HG03196 (cell line): Measurements from ENCODE around the gene OXCT1.
"Not testable (repeated sequence)": the region's sequence is repeated elsewhere in the genome, so short reads cannot be mapped to it uniquely, and the experiment has no call there.

Experiments used
- ATAC-seq: cut with Tn5 transposase; IDR thresholded peaks from one replicate; pipeline ENCODE4 v1.9.1; 2021; ENCODE audit not compliant: unreplicated experiment

The OXCT1 gene

GRCh38 chr5:41778410-41778809 lies 91.8 kb downstream of the OXCT1 start:
- ATAC-seq = no peak

DNA sequence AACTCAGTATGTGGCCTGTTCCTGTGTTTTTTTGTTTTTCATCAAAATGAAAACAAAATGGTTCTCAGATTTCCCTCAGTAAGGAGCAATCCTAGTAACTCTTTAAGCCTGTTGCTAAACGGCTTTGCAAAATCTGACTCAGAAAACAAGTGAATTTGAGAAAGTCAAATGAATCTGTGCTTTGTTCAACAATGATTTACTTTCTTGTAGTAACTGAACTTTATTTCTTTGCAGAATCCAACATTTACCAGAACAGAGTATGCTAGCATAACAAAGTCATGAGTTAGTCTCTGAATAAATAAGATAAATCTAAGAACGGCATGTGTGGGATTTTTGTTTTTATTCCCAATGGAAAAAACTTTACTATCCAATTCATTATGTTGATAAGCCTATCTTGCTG lies 93.8 kb downstream of the OXCT1 start:
- ATAC-seq = no peak

- no peak for ATAC-seq
Measured at GRCh38 chr5:41773799-41774198, 96.4 kb downstream of the OXCT1 start.

GRCh38 chr5:41772785-41773442 lies 97.3 kb downstream of the OXCT1 start:
- no peak for ATAC-seq

GRCh38 chr5:41772056-41772455 lies 98.2 kb downstream of the OXCT1 start:
- no peak for ATAC-seq

GRCh38 chr5:41770799-41771198 lies 99.4 kb downstream of the OXCT1 start:
- peak; percentile 88 for ATAC-seq

DNA sequence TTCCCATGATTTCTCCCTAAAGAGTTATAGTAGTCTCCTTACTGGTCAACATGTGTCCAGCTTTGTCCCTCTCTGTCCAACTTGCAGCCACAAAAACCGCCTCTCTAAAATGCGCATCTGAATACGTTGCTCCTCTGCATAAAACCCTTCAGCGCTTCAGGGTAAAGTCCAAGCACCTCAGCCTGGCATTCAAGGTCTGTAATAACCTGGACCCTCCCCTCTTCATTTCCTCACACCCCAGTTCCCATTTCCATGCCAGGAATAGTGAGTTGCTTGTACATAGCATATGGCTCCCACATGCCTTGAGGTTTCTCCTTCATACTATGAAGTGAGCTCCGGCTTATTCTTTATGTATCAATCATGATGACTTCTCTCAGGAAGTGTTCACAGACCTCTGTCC lies 101.5 kb downstream of the OXCT1 start:
- no peak for ATAC-seq

GRCh38 chr5:41764650-41765049 lies 105.6 kb downstream of the OXCT1 start:
- ATAC-seq = no peak

GRCh38 chr5:41763574-41763973 lies 106.7 kb downstream of the OXCT1 start:
- ATAC-seq = no peak

- no peak for ATAC-seq
Measured at GRCh38 chr5:41763081-41763480, 107.1 kb downstream of the OXCT1 start.

- ATAC-seq = no peak
Measured at GRCh38 chr5:41762426-41762825, 107.8 kb downstream of the OXCT1 start.

DNA sequence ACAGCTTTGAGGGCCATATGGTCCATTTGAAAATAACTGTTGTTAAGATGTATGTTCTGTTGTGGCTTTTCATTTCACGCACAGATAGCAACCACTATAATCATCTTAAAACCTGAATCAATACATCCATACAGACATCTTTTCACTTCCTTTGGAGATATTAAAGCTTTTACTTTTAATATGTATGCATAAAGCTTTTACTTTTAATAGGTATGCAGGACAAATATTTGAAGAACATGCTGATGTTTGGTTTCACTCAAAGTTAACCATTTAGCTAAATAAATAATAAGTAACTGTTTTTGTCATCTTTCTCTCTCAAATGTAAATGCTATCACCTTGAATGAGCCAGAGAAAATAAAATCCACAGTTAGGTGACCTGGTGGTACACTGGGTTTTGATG lies 108.6 kb downstream of the OXCT1 start:
- ATAC-seq = no peak

DNA sequence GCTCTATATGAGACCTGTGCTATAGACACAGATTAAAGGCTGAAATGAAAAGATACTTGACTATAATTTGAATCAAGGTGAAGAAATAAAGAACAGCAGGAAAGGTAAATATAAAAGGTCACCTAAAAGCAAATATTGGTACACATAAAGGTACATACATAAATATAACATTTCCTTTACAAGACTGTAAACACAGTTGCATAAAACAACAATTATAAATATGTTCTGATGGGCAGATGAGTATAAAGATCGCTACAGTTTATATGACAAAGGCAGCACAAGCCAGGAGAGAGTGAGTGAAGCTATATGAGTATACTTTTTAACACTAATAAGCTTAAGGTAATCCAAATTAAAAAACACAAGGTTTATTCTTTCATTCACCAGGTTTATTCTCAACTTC lies 114.5 kb downstream of the OXCT1 start:
- ATAC-seq = no peak

DNA sequence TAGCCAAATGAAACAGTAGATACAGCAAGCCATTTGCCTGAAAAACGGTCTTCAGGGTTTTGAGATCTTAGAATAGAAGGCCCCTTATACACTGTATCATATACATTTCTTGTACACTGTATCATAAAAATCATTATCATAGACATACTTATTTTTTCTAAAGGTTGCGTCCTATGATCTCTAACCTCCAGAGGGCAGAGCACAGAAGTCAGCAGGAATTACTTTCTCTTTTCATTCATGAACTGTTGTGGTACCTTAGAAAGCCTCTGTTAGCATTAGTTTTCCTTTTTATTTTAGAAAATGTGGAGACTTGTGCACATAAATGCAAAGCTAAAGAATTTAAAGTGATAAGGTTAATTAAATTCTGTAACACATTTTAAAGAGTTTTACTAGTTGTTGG lies 115.4 kb downstream of the OXCT1 start:
- no peak for ATAC-seq

- ATAC-seq = no peak
Measured at GRCh38 chr5:41751867-41752266, 118.4 kb downstream of the OXCT1 start.

- ATAC-seq = peak; percentile 94
Measured at GRCh38 chr5:41748631-41749030, 121.6 kb downstream of the OXCT1 start.

DNA sequence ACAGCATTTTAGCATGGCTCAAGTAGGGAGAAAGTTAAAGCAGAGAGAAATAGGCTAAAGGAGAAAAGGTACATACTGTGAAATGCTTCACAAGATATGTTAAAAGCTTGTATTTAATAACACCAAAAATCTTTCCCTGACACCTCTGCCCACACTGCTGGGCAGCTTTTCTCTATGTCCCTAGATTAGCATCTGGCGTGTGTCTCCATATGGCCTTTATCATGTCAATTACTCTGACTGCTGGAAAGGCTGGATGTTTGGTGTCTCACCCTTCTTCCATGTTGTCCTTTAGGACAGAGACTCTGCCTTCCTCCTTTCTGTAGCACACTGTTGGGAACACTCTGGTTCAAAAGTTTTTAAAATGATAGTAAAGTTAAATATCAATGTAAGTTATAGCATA lies 122.5 kb downstream of the OXCT1 start:
- ATAC-seq = no peak

GRCh38 chr5:41747301-41747700 lies 122.9 kb downstream of the OXCT1 start:
- ATAC-seq = no peak

DNA sequence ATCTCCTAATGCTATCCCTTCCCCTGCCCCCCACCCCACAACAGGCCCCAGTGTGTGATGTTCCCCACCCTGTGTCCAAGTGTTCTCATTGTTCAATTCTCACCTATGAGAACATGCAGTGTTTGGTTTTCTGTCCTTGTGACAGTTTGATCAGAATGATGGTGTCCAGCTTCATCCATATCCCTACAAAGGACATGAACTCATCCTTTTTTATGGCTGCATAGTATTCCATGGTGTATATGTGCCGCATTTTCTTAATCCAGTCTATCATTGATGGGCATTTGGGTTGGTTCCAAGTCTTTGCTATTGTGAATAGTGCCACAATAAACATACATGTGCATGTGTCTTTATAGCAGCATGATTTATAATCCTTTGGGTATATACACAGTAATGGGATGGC lies 127.6 kb downstream of the OXCT1 start:
- not testable (repeated sequence) for ATAC-seq

- ATAC-seq = no peak
Measured at GRCh38 chr5:41738710-41739354, 131.4 kb downstream of the OXCT1 start.

GRCh38 chr5:41736641-41737040 lies 133.6 kb downstream of the OXCT1 start:
- no peak for ATAC-seq

DNA sequence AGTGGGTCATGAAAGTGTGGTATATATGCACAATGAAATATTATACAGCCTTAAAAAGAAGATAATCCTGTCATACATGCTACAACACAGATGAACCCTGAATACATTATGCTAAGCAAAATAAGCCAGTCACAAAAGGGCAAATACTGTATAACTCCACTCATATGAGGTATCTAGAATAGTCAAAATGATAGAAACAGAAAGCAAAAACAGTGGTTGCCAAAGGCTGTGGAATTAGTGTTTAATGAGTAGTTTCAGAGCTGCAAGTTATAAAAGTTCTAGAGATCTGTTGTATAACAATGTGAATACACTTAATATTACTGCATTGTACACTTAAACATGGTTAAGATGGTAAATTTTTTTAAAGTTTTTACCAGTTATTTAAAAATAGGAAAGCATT lies 135.0 kb downstream of the OXCT1 start:
- ATAC-seq = peak; percentile 57

DNA sequence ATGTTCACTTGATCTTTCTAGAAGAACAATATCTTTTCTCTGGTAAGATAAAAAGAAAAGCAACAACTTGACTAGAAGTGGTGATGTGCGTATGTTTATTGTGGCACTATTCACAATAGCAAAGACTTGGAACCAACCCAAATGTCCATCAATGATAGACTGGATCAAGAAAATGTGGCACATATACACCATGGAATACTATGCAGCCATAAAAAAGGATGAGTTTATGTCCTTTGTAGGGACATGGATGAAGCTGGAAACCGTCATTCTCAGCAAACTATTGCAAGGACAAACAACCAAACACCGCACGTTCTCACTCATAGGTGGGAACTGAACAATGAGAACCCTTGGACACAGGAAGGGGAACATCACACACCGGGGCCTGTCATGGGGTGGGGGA lies 140.8 kb downstream of the OXCT1 start:
- not testable (repeated sequence) for ATAC-seq
